ENCODE data around the gene MPZL3.
"Not testable (repeated sequence)": the region's sequence is repeated elsewhere in the genome, so short reads cannot be mapped to it uniquely, and the experiment has no call there.

MPZL3 gene

GRCh38 chr11:118213201-118213600, 39.0 kb downstream of the MPZL3 start:
- DNase-seq (ENCODE audit: low read depth in 2 of 3, low spot score in 2 of 3) = no peak

GRCh38 chr11:118212781-118213191, 39.4 kb downstream of the MPZL3 start:
- DNase-seq (ENCODE audit: low read depth in 2 of 3, low spot score in 2 of 3) = no peak

GRCh38 chr11:118212131-118212725, 39.9 kb downstream of the MPZL3 start:
- DNase-seq (ENCODE audit: low read depth in 2 of 3, low spot score in 2 of 3) = no peak

- DNase-seq (ENCODE audit: low read depth in 2 of 3, low spot score in 2 of 3) = no peak
Observed at GRCh38 chr11:118211006-118211405, 41.2 kb downstream of the MPZL3 start.

- no peak for DNase-seq (ENCODE audit: low read depth in 2 of 3, low spot score in 2 of 3)
Observed at GRCh38 chr11:118210323-118210722, 41.8 kb downstream of the MPZL3 start.

GRCh38 chr11:118209033-118209432, 43.1 kb downstream of the MPZL3 start:
- DNase-seq (ENCODE audit: low read depth in 2 of 3, low spot score in 2 of 3) = no peak

GRCh38 chr11:118207079-118207478, 45.1 kb downstream of the MPZL3 start:
- no peak for DNase-seq (ENCODE audit: low read depth in 2 of 3, low spot score in 2 of 3)

- DNase-seq (ENCODE audit: low read depth in 2 of 3, low spot score in 2 of 3) = no peak
Observed at GRCh38 chr11:118206391-118207031, 45.7 kb downstream of the MPZL3 start.

GRCh38 chr11:118205606-118206378, 46.4 kb downstream of the MPZL3 start:
- no peak for DNase-seq (ENCODE audit: low read depth in 2 of 3, low spot score in 2 of 3)

- peak in 1 of 3 experiments; percentile 52 for DNase-seq (ENCODE audit: low read depth in 2 of 3, low spot score in 2 of 3)
Observed at GRCh38 chr11:118202599-118203422, 49.4 kb downstream of the MPZL3 start.

- DNase-seq (ENCODE audit: low read depth in 2 of 3, low spot score in 2 of 3) = no peak
Observed at GRCh38 chr11:118201966-118202365, 50.2 kb downstream of the MPZL3 start.

GRCh38 chr11:118200901-118201680, 51.1 kb downstream of the MPZL3 start:
- DNase-seq (ENCODE audit: low read depth in 2 of 3, low spot score in 2 of 3) = no peak

- DNase-seq (ENCODE audit: low read depth in 2 of 3, low spot score in 2 of 3) = no peak
Observed at GRCh38 chr11:118200497-118200896, 51.7 kb downstream of the MPZL3 start.

GRCh38 chr11:118199135-118199534, 53.0 kb downstream of the MPZL3 start:
- DNase-seq (ENCODE audit: low read depth in 2 of 3, low spot score in 2 of 3) = no peak

GRCh38 chr11:118198370-118198769, 53.8 kb downstream of the MPZL3 start:
- DNase-seq (ENCODE audit: low read depth in 2 of 3, low spot score in 2 of 3) = peak in 2 of 3 experiments; percentile 72 to 78

- no peak for DNase-seq (ENCODE audit: low read depth in 2 of 3, low spot score in 2 of 3)
Observed at GRCh38 chr11:118194835-118195627, 57.1 kb downstream of the MPZL3 start.

GRCh38 chr11:118193910-118194566, 58.1 kb downstream of the MPZL3 start:
- DNase-seq (ENCODE audit: low read depth in 2 of 3, low spot score in 2 of 3) = no peak

GRCh38 chr11:118192817-118193216, 59.3 kb downstream of the MPZL3 start:
- DNase-seq (ENCODE audit: low read depth in 2 of 3, low spot score in 2 of 3) = not testable (repeated sequence)

- DNase-seq (ENCODE audit: low read depth in 2 of 3, low spot score in 2 of 3) = not testable (repeated sequence)
Observed at GRCh38 chr11:118190942-118191506, 61.1 kb downstream of the MPZL3 start.

Measured in activated CD8-positive, alpha-beta memory T cell treated with anti-CD3 and anti-CD28 coated beads for 48 hours (primary cell).